GM18951 (cell line): ENCODE measurements around the gene AGAP2.
"Not testable (repeated sequence)": the region's sequence is repeated elsewhere in the genome, so short reads cannot be mapped to it uniquely, and the experiment has no call there.

Source experiments
- POLR2A ChIP-seq: IDR thresholded peaks from 4 replicates; pipeline ENCODE4 v1.6.1; 2011; ENCODE audit warnings: mild to moderate bottlenecking; ENCODE audit not compliant: insufficient read length, insufficient read depth; ENCODE audit errors: extremely low read depth
- in situ Hi-C: fragments of 300-500 bp; cut with MboI; formaldehyde crosslinking; loops from one replicate; pipeline ENCODE4 v1.12.0; 2022; ENCODE audit warnings: low sequenced_read_pairs, mixed read lengths, inconsistent platforms; ENCODE audit not compliant: unreplicated experiment

Gene AGAP2

DNA sequence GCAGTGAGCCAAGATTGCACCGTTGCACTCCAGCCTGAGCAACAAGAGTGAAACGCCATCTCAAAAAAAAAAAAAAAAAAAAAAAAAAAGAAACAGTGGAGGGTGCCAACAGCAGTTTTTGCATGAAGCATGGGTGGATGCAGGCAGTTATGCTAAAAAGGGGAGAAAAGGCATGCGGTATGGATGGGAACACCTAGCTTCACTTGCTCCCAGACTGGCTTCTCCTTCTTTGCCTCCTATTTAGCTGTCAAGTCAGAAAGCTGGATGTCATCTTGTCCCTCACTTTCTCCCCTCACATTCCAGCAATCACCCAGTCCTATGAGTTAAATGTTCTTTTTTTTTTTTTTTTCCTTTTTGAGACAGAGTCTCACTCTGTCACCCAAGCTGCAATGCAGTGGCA, 36.5 kb upstream of the AGAP2 start:
- no peak for TF ChIP-seq POLR2A
- in situ Hi-C loops: no loop called here

DNA sequence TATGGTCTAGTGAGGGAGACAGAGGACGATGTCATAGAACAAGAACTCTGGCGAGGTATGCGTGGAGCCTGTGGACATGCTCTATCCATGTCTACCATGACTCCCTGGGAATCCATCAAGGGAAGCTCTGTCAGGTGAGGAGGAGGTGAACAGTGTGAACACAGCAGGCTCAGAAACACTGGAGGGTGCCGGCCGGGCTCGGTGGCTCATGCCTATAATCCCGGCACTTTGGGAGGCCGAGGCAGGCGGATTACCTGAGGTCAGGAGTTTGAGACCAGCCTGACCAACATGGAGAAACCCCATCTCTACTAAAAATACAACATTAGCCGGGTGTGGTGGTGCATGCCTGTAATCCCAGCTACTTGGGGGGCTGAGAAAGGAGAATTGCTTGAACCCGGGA, 36.1 kb upstream of the AGAP2 start:
- in situ Hi-C loops: not testable (repeated sequence)

DNA sequence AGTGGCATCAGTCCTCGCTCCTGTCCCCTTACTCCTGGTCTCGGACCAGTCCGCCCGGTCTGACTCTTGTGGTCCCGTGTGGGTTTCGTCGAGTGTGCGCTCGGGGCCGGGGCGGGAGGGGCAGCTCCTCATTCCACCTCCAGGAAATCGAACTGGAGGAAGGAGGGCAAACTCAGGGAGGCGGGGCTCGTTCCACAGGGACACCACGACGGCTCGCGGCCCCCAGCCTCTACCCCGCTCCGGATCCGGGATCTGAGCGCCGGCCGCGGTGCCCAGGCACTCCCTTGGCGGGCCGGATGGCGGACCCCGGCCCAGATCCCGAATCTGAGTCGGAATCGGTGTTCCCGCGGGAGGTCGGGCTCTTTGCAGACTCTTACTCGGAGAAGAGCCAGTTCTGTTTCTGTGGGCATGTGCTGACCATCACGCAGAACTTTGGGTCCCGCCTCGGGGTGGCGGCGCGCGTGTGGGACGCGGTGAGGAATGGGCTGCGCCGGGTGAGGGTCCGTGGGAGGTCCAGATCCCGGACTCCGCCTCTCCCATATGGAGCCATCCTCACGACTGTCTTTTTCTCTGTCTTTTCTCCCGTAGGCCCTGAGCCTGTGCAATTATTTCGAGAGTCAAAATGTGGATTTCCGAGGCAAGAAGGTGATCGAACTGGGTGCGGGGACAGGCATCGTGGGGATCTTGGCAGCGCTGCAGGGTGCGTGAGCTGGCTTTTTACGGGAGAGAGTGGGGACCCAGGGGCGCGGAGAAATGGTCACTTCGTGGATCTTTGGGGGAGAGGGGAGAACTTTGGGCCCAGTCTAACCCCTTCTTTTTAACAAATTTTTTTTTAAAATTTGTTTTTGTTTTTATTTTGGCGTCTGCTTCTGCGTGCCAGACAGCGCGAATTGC, 34.1 kb upstream of the AGAP2 start, which contains the start of gene EEF1AKMT3:
TSS of gene EEF1AKMT3 (plus strand) at position 186 of the 894 bp plus-strand sequence. CDS start at position 297, 111 bp downstream.
- in situ Hi-C loops: no loop called here
- no peak for TF ChIP-seq POLR2A

DNA sequence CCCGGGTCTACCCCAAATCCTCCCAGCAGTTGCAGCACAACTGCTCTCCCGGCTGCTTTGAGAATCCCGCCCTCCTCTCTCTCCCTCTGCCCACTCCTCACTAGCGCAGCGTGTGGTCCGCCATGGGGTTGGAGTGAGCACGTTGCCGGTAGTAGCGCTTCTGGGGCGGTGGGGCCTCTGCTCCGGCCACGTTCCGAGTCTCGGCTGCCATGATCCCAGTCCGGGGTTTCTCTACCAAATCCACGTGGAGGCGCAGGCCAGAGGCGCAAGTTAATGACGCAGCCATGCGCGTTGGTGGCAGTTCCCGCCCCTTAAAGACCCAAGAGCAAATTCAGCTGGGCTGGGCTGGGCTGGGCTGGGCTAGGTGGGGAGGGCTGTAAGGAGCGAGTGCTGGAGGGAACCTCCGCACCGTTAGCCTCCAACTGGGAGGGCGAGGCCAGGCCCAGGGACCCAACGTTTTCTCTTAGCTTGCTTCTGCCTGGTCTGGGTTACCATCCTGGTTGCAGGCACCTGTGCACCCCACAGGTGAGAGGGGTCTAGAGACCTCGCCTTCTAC, 33.4 kb upstream of the AGAP2 start, which contains the start of gene METTL1:
TSS of gene METTL1 (minus strand) at position 233 of the 556 bp plus-strand sequence. CDS start at position 211, 22 bp downstream.
- peak; percentile 81 for TF ChIP-seq POLR2A
- in situ Hi-C loops: no loop called here

DNA sequence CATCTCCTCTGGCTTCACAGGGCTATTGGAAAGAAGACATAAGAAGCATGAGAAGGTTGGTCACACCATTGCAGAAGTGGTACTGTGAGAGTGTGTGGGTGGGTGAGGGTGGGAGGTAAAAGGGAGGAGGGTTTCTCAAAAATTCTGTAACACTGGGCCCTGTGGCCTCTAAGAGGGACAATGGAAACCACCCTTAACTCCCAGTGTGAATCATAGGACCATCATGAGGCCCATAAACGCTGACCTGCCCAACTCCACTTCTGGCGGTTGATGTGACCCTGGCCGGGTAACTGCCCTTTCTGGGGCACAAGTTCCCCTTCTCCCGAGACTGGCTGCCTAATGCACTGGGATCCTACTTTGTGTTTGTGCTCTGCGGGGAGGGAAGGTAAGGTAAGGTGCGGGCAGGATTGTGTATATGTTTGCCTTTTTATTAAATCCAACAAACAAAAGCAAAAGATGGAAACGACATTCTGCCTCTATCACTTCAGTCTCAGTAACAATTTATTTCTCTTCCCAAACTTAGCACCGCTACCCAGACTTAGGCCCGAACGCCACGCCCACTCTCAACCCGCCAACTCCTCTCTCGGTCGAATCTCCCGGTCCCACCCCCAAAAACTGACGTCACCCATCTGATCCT, 32.8 kb upstream of the AGAP2 start:
- in situ Hi-C loops: no loop called here
- TF ChIP-seq POLR2A: no peak

DNA sequence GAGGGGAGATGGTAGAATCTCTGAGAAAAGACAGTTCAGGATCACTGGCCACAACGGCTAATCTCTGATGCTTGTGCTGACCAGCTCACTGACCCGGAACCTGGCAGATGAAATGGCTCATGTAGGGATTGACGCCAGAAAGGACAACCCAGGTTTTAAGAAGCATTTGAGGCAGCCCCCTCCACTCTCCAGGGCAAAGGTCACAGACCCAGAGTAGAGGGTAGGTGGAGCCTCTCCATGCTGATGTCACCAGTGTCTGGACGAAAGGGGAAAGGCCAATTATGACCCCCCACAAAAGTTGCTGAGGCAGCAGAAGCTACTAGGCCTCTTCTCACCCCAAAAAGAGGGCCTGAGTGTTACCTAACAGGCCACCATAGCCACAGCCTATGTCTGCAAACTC, 32.2 kb upstream of the AGAP2 start:
- in situ Hi-C loops: no loop called here
- TF ChIP-seq POLR2A: no peak

DNA sequence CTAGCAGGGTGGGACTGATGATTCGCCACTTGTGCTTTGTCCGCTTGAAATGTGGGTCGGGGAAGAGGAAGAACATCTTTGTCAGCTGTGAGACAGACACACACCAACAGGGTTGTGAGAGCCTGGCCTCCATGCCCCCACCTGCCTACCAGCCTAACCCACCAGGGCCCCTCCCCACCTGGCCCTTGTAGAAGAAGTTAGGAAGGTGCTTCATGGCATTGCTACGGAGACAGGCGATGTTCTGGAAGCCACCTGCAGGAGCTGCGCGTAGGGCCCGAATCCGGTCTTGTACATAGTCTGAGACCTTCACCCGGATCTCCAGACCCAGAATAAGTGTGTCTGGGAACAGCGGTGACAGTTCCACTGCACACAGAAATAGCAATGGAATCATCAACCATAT, 31.1 kb upstream of the AGAP2 start:
- TF ChIP-seq POLR2A: no peak
- in situ Hi-C loops: no loop called here

DNA sequence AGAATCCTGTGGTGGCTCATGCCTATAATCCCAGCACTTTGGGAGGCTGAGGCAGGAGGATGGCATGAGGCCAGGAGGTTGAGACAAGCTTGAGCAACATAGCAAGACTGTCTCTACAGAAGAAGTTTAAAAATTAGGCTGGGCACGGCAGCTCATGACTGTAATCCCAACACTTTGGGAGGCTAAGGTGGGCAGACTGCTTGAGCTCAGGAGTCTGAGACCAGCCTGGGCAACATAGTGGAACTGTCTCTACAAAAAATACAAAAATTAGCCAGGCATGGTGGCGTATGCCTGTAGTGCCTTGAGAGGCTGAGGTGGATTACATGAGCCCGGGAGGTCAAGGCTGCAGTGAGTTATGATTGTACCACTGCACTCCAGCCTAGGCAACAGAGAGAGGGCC, 29.3 kb upstream of the AGAP2 start:
- TF ChIP-seq POLR2A: no peak
- in situ Hi-C loops: no loop called here

DNA sequence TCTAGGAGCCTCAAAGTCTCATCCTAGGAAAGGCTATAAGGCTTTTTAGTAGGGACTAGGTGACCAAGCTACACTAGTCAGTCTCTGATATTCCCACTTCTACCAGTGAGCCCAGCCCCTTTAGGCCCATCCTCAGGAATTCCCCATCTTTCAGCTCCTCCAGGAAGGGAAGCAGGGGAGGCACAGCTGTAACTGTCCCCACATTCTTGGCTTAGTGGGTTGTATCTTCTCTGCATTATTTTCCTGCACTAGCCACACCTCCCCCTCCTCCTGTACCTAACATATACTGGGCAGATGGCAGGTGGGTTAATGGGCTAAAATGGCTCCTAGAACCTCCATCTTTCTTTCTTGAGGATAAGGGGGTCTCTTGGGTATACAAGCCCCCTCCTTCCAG, 28.8 kb upstream of the AGAP2 start:
- in situ Hi-C loops: no loop called here
- TF ChIP-seq POLR2A: no peak

DNA sequence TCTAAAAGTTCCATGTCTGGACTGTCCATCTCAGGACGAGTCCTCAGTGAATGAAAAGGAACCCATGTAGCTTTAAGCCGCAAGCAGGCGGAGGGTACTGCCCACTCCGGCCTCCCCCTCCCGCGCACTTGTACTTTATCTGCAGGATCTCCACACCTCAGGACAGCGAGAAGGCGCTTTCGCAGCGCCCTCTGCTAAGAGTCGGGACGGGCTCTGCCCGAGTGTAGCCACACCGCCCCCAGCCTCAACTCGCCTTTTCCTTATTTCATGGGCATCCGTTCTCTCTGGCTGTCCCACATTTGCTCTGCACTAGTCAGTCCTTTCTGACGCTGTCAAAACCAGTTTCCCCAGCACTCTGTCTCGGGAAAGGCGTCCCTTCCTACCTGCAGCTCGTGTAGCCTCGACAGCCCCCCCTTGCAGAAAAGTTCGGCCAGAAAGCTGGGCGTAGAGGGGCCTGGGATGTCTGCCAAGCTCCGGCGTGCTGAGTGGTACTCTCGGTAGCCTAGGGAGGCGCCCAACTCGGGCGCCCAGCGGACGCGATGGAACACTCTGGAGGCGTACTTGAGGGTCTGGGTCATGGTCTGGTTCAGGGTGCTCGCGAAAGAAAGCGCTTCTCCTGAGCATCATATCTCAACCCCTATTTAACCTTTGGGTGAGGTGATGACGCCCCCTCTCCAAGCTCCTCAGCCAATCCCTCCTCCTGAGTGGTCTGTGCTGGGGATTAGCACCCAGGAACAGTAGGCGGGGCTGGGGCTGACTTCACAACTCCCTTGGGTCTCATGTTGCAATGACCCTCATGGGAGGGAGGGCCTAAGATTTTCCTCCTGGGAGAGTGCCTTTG, 28.1 kb upstream of the AGAP2 start, which contains the start of gene CYP27B1:
TSS of gene CYP27B1 (minus strand) at position 615 of the 841 bp plus-strand sequence. CDS start at position 578, 37 bp downstream.
- in situ Hi-C loops: no loop called here
- no peak for TF ChIP-seq POLR2A

DNA sequence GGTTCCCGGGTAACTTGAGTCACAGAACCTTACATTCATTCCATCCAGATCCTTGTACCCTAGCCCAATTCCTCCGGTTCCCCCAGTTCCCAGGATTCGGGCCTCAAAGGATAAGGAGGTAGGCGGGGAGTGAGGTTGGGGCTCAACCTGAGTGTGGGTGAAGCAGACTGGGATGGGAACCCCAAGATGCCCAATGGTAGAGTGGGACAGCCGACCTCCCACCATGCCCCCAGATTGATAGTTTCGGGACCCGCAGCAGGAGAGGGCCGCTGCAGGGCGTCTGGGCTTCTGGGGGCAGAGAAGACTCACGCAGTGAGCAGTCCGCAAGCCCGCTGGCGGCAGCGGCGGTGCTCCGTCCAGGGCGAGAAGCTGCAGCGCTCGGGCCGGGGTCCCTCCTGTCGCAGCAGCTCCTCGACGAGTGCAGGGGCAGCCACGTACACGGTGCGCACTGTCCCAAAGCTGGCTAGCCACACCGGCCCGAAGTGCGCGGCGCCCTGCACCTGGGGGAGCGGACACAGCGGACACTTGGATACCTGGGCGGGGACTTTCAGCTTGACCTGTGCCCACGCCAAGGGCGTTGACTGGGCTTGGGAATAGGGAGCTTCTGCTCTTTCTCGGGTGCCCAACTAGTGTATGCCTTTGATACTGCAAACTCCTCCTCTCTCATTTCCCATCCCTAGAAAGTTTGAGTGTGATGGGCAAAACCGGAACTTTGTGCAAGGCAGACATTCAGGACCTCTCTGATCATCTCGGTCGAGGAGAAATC, 27.3 kb upstream of the AGAP2 start:
- no peak for TF ChIP-seq POLR2A
- in situ Hi-C loops: no loop called here

DNA sequence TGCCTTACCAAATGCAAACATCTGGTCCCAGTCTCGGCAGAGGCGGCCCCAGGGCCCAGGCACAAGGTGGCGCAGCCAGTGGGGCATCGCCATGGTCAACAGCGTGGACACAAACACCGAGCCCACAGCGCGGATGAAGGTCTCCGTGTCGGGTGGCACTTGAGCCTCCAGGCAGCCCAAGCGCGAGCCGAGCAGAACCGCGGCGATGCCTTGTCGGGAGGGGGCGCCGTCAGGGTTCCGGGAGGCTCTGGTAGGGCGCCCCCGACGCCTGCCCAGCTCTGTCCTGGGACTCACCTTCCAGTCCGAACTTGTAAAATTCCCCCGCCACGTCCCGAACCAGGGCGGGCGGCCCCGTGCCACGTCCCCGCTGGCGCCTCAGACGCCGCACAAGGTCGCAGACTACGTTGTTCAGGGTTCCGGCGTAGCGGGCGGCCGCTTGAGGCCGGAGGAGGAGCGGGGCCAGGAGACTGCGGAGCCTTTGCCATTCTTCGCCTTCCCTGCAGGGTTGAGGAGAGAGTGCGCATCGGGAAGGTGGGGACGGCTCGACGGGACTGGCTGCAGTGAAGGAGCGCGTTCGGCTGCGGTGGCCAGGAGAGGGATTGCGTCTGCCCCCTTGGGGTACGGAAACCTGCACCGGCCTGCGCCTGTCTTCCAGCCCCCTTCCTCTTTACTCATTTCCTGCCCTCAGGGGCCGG, 26.6 kb upstream of the AGAP2 start:
- in situ Hi-C loops: no loop called here

DNA sequence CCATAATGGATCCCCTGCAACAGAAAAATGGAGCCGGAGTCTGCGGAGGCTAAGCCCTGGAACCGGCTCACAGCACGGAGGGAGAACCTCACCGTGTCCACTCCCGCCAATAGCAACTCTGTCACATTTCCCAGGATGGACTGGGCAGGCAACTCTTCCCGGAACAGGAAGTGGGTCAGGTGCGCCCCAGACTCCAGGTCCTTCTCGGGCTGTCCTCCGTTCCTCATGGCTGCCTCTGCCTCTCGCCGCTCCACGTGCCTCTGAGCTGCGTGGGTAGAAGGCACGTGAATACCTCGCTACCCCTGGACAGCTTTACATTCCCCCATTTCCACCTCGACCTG, 26.1 kb upstream of the AGAP2 start:
- in situ Hi-C loops: no loop called here
- no peak for TF ChIP-seq POLR2A

More for the DNA sequence above, 26.6 kb upstream of the AGAP2 start:
- no peak for TF ChIP-seq POLR2A
